Measurements from ENCODE around the gene NRDE2. TPM values are rescaled to one million over a fixed set of nuclear protein-coding genes. Genes with fewer than 3 reads are reported as not detected.

NRDE2 gene
- total RNA-seq, 1 experiment from 2014 or later: 16.5 TPM

- CTCF ChIA-PET: no interaction called here
These were observed 65.1 kb downstream of the NRDE2 start for GRCh38 chr14:90266441-90267154.

GRCh38 chr14:90263748-90264449, 67.8 kb downstream of the NRDE2 start:
- no peak overlapping the region for H3K4me3 ChIP-seq (ENCODE audit: low read depth in 2 of 2, low read length in 2 of 2)
- CTCF ChIA-PET: interaction anchor here (0.7 kb wide), 1 partner anchor 19 kb away, joined by 4 read pairs; no protein-coding TSS in a partner anchor
- no peaks in the 10 kb centered on the region for H3K4me1 ChIP-seq (ENCODE audit: control insufficient read depth, insufficient read depth, low read length)
- in situ Hi-C loops (cut with HindIII; ENCODE audit: low pct_unique_long_range_greater_than_20kb, low sequenced_read_pairs): no loop called here
- ATAC-seq (no peak), DNase-seq (ENCODE audit: low read depth, low spot score) (no peak)
- no TSS peak for BruUV-seq (replicated peaks)
- no peak overlapping the region for H3K27ac ChIP-seq (ENCODE audit: low read length)
- POLR2A ChIA-PET: no interaction called here
- no peaks in the 10 kb centered on the region for H3K9me3 ChIP-seq (ENCODE audit: control insufficient read depth, insufficient read depth, low read depth, low read length)
- H3K36me3 ChIP-seq (ENCODE audit: control insufficient read depth, insufficient read depth, low read length): peaks cover 25% of the 10 kb centered on the region
- intact Hi-C loops (cut with micrococcal nuclease; ENCODE audit: unreplicated experiment): no loop called here
- TF ChIP-seq TCF7L2 (IDR thresholded peaks at IDR 0.05; ENCODE audit: low read depth, low read length): no peak
- TF ChIP-seq POLR2AphosphoS5 (IDR thresholded peaks at IDR 0.05; ENCODE audit: low read depth, low read length): no peak
- no peaks in the 10 kb centered on the region for H3K27me3 ChIP-seq (ENCODE audit: control insufficient read depth, insufficient read depth, low read length)

More at GRCh38 chr14:90266441-90267154, 65.1 kb downstream of the NRDE2 start:
- TF ChIP-seq POLR2AphosphoS5 (IDR thresholded peaks at IDR 0.05; ENCODE audit: low read depth, low read length): peak; percentile 46; the same call in 1 of the 2 replicates
- TF ChIP-seq REST (IDR thresholded peaks at IDR 0.05; ENCODE audit: insufficient read depth in 1 of 2, low read depth in 2 of 2, low read length in 1 of 2): no peak
- H3K27ac ChIP-seq (ENCODE audit: low read length): no peak overlapping the region
- ATAC-seq (no peak), DNase-seq (ENCODE audit: low read depth, low spot score) (no peak)
- no peak overlapping the region for H3K4me3 ChIP-seq (ENCODE audit: low read depth in 2 of 2, low read length in 2 of 2)
- no peaks in the 10 kb centered on the region for H3K27me3 ChIP-seq (ENCODE audit: control insufficient read depth, insufficient read depth, low read length)
- H3K36me3 ChIP-seq (ENCODE audit: control insufficient read depth, insufficient read depth, low read length): peaks cover 24% of the 10 kb centered on the region
- H3K4me1 ChIP-seq (ENCODE audit: control insufficient read depth, insufficient read depth, low read length): no peaks in the 10 kb centered on the region
- in situ Hi-C loops (cut with HindIII; ENCODE audit: low pct_unique_long_range_greater_than_20kb, low sequenced_read_pairs) (no loop called here), intact Hi-C loops (cut with micrococcal nuclease; ENCODE audit: unreplicated experiment) (no loop called here)
- POLR2A ChIA-PET: interaction anchor here (0.9 kb wide), 1 partner anchor 117 kb away, joined by 3 read pairs; no protein-coding TSS in a partner anchor
- H3K9me3 ChIP-seq (ENCODE audit: control insufficient read depth, insufficient read depth, low read depth, low read length): no peaks in the 10 kb centered on the region
- no TSS peak for BruUV-seq (replicated peaks)

GRCh38 chr14:90256354-90257131, 75.2 kb downstream of the NRDE2 start, which contains the start of gene PSMC1:
Gene PSMC1 (plus strand): TSS chr14:90256553. CDS start chr14:90256598, 45 bp downstream.
- H3K27me3 ChIP-seq (ENCODE audit: control insufficient read depth, insufficient read depth, low read length): no peaks in the 10 kb centered on the region; the same call in 1 of the 2 replicates
- H3K27ac ChIP-seq (ENCODE audit: low read length): peak within 1 kb of the TSS; percentile 84
- peak; percentile 78 for DNase-seq (ENCODE audit: low read depth, low spot score)
- H3K4me3 ChIP-seq (ENCODE audit: low read depth in 2 of 2, low read length in 2 of 2): peak within 1 kb of the TSS; percentile 92 to 94
- in situ Hi-C loops (cut with HindIII; ENCODE audit: low pct_unique_long_range_greater_than_20kb, low sequenced_read_pairs): no loop called here
- H3K36me3 ChIP-seq (ENCODE audit: control insufficient read depth, insufficient read depth, low read length): peaks cover 17% of the 10 kb centered on the region
- TSS peak; percentile 84 for BruUV-seq (replicated peaks)
- ATAC-seq: peak; percentile 99
- ChIA-PET POLR2A (interaction anchor here (0.5 to 0.7 kb wide), 2 partner anchors 9 to 11 kb away, joined by 3 read pairs; no protein-coding TSS in a partner anchor), CTCF (no interaction called here)
- intact Hi-C loops (cut with micrococcal nuclease; ENCODE audit: unreplicated experiment): no loop called here
- TF ChIP-seq POLR2AphosphoS5 (IDR thresholded peaks at IDR 0.05; ENCODE audit: low read depth, low read length): peak; percentile 80
- peak; percentile 78; the same call in 1 of the 2 replicates for TF ChIP-seq SIN3A (IDR thresholded peaks at IDR 0.05; ENCODE audit: borderline replicate concordance, insufficient read depth, low read depth, low read length)
- TF ChIP-seq CTCF (IDR thresholded peaks at IDR 0.05): no peak
- peaks cover 5% of the 10 kb centered on the region for H3K4me1 ChIP-seq (ENCODE audit: control insufficient read depth, insufficient read depth, low read length)
- H3K9me3 ChIP-seq (ENCODE audit: control insufficient read depth, insufficient read depth, low read depth, low read length): no peaks in the 10 kb centered on the region
